HG02642 (cell line): ENCODE measurements around the gene PRKCZ.

Experiments used
- ATAC-seq: cut with Tn5 transposase; IDR thresholded peaks from one replicate; pipeline ENCODE4 v1.9.1; 2021; ENCODE audit warnings: mild to moderate bottlenecking; ENCODE audit not compliant: unreplicated experiment, poor library complexity

PRKCZ gene

DNA sequence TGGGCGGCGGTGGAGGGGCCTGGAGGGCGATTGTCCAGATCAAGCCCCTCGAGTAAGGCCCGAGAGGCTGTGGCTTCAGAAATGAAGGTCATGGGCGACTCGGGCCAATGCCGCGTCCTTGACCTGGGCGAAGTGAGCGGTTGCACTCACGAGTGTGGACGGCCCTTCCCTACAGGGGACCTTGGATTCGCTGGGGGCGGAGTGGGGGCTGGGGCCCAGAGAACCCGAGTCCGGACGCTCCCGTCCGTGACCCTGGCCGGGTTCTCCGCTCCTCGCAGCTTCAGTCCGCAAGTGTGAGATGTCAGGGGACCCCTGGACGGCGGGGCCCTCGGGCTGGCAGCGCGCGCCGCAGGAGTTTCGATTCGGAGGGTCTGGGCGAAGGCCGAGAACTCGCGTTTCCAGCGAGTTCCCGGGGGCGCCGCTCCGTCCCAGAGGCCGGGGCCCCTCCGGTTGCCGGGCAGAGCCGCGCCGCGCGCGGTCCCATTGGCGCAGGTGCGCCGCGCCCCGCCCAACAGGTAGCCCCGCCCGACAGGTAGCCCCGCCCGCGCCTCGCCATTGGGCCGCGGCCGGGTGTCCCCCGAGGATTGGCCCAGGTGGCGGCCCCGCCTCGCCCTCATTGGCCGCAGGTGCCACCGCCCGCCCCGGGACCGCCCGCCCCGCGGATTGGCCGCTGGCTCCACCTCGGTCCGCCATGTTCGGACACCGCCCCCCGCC, at the start of gene PRKCZ:
PRKCZ (plus strand) TSS at position 694 of the 714 bp plus-strand sequence. CDS start 220 bp downstream, outside the sequence.
- no peak for ATAC-seq

DNA sequence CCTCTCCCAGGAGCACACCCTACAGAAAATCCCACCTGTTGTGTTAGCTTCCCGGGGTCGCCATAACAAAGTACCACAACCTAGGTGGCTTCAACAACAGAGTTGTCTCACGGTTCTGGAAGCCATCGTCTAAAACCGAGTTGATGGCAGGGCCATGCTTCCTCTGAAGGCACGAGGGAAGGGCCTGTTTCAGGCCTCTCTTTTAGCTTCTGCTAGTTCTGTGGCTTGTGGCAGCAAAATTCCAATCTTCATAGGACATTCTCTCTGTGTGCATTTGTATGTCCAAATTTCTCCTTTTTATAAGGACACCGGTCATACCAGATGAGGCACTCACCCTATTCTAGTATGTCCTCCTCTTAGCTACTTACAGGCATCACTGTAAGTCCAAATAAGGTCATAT, 49.8 kb upstream of the PRKCZ start:
- ATAC-seq: no peak

DNA sequence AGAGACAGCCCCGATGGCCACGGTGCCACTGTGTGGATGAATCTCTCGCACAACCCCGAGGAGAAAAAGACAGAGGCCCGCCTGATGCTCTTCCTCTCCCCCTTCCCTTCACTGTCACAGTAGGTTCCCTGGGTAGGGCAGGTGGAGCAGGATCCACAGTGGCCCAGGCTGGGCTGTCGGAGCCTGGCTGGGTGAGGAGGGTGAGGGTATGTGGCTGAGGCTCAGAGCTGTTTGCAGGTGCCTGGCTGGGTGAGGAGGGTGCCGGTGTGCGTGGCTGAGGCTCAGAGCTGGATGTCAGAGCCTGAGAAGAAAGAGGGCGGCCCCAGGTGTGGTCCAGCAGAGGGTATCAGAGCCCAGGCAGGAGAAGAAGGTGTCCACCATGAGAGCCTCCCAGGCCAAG, 49.4 kb upstream of the PRKCZ start:
- no peak for ATAC-seq

DNA sequence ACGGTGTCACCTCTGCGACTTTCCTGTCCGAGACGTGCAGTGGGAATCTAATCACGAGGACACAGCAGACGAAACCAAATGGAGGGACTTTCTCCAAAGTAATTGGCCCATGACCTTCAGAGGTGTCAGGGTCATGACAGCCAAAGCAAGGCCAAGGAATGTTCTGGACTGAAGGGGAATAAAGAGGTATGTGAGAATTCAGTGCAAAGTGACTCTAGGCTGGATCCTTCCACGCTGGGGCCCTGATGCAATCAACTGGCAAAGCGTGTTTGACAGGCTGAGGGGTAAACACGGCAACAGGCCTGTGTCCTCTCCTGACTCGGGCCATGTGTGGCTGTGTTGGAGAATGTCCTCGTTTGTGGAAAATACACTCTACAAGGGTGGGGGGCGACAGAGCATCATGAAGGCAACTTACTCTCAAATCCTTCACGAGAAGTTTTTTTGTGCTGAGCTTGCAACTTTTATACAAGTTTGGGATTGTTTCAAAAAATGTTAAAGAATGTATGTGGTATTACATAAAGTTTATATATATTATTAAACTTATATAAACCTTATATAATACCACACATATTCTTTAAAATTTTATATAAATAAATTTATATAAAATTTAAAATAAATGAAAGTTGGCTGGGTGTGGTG, 48.3 kb upstream of the PRKCZ start:
- ATAC-seq: no peak

DNA sequence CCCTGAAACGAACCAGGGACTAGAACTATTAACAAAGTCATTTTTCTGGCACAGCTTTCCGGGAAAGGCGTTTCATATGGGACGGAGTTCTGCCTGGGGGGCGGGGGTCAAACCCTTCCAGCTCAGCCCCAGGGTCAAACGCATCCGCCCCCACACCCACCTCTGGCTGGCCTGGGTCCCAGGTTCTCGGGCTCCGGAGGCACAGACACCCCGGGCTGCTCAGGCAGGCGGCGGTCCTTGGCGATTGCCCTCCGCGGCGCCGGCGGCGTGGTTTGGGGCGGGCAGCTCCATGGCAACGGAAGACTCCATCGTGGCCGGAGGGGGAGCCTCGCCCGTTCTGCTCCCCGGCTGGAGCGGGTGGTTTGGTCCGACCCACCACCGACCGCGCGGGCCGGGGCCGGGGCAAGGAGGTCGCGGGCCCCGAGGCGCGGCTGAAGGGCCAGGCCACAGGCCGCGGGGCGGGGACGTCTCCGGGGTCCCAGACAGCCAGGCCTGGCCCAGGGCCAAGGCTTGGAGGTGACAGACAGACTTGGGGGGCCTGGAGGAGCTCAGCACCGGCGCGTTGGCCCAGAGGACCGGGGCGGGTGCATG, 46.6 kb upstream of the PRKCZ start, which contains the start of gene CFAP74:
CFAP74 (minus strand) TSS at position 246 of the 591 bp plus-strand sequence. CDS start 12,830 bp downstream, outside the sequence.
- no peak for ATAC-seq

DNA sequence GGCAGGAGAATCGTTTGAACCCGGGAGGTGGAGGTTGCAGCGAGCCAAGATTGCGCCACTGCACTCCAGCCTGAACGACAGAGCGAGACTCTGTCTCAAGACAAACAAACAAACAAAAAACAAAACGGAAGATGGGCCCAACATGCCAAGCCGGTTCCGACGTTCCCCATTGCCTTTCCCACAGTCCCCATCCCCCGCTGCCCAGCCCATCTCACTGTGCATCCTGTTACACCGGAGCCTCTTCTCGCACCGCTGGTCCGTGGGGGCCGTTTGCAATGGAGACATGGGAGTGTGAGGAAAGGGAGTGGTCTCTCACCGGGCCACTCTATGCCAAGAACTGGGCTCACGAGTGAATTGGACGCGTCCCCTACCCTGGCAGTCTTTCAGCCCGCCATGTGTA, 45.4 kb upstream of the PRKCZ start:
- ATAC-seq: no peak

DNA sequence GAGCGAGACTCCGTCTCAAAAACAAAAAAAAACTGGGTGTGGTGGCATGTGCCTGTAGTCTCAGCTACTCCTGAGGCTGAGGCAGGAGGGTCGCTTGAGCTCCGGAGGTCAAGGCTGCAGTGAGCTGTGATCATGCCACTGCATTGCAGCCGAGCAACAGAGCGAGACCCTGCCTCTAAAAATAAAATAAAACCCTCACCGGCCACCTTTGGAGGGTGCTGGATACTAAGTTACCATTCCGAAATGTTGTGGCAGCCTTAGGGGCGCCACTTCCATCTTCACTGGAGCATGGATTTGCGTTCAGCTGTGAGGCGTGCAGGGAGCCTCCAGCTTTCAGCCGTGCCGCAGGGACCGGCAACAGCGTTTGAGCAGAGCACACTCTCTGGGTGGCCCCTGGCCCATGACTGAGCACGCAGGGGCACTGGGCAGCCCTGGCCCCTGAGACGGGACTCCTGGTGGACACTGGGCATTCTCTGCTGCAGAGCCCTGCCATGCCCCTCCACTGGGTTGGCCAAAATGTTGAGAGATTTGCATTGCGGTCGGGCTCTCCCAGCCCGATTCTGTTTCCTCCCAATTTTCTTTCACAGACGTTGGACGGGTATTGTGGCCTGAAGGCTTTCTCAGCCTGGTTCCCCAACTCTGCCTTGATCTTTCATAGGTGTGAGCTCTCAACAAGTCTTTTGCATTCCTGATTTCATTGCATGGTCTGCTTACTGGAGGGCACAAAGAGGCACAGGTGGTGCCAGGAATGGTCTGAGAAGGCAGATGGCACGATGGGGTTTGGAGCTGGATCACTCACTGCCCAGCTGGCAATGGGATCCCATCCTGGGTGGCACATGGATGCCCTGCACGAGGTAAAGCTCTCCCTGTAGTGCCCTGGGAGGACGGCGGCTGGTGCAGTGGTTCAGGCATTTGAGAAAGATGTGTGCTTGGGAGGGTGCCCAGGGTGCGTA, 40.8 kb upstream of the PRKCZ start:
- no peak for ATAC-seq

DNA sequence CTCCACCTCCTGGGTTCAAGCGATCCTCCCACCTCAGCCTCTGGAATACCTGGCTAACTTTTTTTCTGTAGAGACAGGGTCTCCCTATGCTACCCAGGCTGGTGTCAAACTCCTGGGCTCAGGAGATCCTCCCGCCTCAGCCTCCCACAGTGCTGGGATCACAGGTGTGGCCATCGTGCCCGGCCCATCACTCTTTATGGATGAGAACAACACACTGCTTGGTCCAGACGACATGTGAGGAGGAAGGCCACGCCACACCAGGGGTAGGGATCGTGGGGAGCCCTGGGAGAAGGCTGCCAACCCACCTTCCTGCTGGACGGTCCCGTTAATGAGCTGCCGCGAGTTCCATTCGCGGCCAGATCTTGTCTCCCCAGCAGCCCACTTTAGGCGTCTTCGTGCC, 36.0 kb upstream of the PRKCZ start:
- ATAC-seq: no peak

DNA sequence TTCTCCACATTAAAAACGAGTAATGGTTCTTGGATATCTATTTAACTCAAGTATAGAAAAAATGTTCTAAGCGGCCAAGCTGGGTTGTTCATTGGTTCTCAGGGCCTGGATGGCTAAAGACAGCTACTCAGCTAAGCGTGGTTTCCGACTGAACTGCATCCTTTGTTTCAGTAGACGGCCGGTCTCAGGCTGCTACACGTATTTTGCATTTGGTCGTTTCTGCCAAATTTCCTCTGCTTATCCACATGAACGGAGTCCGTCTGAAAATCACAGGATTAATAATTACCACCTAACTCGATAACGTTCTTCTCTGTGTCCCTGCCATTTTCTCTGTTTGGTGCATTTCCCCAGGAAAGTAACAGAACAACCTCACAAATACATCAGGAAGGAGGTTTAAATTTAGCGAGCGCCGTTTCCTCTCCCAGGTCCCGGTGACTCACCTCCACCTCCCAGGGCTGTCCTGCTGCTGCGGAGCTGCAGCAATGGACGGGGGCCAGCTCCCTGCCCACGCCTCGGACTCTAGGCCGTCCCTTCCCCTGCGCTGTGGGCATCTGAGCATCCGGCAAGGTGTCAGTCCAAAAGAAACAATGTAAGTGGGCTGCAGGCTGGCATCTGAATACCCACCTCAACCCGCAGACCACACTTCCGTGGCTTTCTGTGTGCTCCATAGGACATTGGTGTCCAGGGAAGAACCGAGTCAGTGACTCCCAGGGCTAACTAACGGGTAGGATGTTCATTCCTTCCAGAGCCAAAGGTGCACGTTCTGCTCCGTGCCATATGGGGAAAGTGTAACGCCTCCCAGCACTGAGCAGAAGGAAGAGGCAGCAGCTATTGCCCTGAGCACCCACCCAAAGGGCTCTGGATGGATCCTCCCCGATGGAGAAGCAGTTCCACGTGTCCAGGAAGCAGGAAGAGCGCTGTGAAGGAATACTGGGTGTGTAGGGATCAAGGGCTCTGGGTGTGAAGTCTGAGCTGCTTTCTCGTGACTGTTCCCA, 35.2 kb upstream of the PRKCZ start:
- no peak for ATAC-seq

DNA sequence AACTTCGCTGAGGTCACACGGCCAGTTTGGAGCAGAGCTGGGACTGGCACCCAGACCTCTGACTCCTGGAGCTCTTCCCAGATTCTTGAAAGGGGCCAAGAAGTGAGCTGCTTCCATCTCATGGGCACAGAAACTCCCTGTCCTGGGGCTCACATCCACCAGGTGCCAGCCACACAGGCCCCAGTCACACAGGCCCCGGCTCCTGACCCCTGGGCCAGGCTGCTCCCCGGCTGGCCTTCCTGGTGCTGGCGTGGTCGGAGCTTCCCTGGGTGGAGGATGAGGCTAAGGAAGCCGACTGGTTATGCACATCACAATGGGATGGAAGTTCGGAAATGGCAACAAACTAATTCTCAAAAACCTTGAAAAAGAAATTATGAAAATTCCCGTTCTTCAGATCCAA, 34.1 kb upstream of the PRKCZ start:
- ATAC-seq: no peak

DNA sequence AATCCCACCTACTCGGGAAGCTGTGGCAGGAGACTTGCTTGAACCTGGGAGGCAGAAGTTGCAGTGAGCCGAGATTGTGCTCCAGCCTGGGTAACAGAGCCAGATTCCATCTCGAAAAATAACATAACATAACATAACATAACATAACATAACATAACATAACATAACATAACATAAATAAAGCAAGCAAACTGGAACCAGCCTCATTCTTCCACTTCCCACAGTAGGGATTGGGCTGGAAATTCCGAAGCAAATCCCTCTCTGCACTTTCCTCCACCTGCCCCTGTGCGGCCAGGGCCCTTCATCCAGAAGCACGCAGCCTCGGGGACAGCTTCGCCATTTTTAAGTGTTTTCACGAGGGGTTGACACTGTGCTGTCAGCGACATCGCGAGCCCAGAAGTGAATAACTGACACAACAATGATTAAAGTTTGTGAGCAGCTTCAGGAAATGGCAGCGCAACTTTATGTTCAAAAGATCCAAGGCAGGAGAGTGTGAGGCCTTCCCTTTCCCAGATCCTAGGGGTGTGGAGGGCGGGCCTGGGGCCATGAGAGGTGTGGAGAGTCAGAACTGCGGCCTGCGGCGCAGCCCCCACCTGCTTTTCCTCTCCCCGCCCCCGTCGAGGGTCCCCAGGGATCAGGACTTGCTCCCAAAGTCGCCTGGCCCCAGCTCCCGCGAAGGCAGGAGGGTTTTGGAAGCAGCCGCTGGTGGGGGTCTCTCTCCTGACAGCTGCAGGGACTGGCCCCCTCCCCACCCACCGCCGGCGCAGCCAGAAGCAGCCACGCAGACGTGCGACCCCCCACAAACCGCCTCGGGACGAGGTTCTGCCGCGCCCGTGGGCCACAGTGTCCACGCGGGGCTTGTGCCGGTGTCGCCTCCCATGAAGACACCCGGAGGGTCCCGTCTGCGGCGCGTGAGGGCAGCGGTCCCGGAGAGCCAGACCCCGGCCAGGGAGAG, 31.7 kb upstream of the PRKCZ start:
- ATAC-seq: no peak

DNA sequence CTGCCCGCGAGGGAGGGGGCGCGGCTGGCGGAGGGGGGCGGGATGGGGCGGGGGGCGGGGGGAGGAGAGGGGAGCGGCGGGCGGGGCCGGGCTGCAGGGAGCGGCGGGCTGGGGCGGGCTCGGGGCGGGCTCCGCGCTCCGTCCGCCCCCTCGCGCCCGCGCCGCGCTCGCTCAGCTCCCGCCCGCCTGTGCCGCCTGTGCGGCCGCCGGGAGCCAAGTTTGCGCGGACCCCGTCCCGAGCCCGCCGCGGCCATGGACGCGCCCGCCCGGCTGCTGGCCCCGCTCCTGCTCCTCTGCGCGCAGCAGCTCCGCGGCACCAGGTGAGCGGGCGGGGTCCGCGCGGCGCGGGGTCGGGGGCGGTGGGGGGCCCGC, 31.1 kb upstream of the PRKCZ start, which contains the start of gene GABRD:
GABRD (plus strand) TSS at position 174 of the 372 bp plus-strand sequence; CDS start at position 253, 79 bp downstream.
- ATAC-seq: no peak

DNA sequence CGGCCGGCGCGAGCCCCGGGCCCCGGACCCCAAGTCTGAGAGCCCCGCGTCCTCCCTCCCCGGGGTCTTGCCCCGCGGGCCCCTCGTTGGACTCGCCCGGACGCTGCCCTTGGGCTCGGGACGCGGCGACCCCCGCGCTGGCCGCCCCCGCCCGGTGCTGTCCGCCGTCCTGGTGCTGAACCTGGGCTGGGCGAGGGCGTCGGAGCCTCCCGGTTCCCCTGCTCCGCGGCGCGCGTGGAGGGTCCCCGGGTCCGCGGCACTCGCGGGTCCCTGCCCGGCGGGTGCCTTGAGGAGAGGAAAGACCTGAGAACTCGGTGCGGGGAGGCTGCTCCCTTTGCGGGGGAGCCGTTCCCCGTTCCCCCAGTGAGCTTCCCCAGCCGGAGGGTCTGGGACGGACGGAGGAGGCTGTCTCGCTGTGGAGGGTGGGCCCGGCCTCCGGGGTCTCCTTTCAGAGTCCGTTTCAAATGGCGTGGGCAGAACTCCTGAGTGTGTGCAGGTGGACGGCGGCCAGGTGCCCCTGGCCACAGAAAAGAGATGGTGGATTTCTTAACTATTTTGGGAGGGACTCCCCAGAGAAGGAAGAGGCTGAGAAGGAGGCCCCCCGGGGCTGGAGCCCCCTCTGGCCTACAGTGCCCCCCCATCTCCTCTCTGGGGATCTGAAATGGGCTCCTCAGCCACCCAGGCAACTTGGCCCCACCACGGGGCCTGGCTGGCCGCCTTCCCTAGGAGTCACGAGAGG, 30.5 kb upstream of the PRKCZ start:
- ATAC-seq: no peak

DNA sequence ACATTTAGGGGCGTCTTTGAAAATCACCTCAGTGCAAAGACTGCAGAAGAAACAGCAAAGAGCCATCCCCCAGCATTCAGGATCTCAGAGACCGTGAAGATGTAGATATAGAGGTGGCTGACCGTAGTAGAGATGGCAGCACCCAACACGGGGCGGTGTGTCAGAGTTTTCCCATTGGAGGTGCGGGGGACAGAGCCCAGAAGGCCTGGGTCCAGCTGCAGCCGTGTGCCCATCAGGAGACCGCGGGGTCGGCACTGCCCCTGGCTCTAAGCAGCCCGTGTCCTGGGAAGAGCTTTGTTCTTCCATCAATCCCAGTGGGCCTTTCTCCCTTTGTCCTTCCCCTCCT, 29.9 kb upstream of the PRKCZ start:
- no peak for ATAC-seq

DNA sequence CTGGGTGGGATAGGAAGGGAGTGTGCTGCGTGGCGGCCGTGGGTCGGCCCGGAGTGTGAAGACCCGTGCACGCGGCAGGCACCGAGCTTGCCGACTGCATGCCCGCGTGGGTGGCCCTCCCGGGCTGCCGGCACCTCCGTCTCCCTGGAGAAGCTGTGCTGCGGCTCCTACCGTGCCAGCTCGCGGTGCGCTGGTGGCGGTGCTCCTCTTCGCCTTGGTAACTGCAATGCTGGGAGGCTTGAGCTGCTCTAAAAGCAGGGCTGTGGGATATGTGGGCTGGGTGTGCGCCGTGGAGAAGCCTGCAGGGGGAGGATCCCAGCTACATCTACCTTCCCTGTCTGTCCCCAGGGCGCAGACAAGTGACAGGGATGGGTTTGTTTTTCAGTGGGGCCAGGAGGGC, 28.7 kb upstream of the PRKCZ start:
- ATAC-seq: no peak

DNA sequence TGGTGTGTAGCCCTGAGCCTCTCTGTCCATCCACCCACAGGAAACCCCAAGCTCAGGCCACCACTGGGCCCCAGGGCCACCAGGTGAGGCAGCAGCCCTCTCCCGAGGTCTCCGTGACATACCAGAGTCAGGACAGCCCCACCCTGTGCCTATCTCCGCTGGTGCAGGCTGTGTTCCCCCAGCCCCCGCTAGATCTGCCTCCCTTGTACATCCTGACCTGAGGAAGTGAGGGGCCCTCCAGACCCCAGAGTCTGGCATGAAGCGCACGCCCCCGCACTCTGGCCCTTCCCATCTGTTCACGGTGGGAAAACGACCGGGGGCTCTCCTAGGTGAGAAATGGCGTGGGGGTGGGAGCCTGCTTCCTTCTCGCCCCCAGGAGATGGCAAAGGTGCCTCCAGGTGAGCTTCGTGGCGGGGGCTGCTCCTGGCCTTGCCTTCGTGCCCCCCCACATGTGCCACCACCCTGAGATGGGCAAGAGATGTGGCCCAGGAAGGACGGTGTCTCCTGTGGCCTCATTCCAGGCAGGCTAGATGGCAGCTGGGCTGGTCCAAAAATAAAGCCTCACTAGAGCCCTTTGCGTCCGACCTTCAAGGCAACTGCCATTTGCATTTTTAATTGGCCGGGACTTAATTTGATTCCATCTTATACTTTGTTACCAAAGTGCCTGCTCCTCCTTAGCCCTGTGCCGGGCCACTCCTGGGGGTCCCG, 28.0 kb upstream of the PRKCZ start:
- ATAC-seq: no peak

DNA sequence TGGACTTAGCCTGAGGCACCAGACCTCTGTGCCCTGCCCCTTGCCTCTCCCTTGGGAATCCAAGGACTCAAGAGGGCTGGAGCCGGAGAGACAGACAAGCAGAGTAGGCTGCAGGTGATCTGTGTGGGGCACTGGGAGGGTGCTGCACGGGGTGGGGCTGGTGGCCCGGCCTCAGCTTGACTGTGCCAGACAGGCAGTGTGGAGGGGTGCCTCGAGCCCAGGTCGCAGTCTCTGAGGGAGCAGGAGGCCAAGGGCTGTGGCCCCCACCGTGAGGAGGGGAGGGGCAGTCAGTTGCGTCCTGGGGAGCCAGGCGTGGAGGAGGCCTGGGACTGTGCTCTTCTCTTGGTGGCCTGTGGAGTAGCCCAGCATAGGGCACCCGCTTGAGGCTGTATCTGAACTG, 27.0 kb upstream of the PRKCZ start:
- ATAC-seq: no peak
